Measurements from ENCODE around the gene IP6K2.

The IP6K2 gene

DNA sequence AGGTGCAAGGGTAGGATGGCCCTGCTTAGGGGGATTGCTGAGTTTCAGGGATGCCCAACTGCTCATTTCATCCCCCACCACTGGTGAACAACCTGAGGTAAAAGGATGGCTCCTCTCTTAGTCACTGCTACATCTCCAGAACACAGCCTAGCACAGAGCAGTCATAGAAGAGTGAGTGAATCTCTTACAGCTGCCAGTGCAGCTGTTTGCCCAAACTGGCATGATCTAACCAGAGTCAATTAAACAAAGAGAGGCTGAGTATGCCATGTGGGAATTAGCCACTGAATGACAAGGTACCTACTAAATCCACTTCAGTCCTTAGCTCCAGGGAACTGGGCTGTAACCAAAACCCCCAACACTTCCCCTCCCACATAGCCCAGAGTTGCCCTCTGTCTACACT, 24.5 kb downstream of the IP6K2 start:
- Mint-ChIP-seq H3K4me3 (no peak overlapping the region), H3K27ac (peak overlapping the region; percentile 15), H3K36me3 (ENCODE audit: low read depth) (peaks cover 66% of the 10 kb centered on the region), H3K9me3 (no peaks in the 10 kb centered on the region), H3K4me1 (peaks cover 20% of the 10 kb centered on the region), H3K27me3 (ENCODE audit: low read depth, poor library complexity) (no peaks in the 10 kb centered on the region)
- TF ChIP-seq, protein P1, sequence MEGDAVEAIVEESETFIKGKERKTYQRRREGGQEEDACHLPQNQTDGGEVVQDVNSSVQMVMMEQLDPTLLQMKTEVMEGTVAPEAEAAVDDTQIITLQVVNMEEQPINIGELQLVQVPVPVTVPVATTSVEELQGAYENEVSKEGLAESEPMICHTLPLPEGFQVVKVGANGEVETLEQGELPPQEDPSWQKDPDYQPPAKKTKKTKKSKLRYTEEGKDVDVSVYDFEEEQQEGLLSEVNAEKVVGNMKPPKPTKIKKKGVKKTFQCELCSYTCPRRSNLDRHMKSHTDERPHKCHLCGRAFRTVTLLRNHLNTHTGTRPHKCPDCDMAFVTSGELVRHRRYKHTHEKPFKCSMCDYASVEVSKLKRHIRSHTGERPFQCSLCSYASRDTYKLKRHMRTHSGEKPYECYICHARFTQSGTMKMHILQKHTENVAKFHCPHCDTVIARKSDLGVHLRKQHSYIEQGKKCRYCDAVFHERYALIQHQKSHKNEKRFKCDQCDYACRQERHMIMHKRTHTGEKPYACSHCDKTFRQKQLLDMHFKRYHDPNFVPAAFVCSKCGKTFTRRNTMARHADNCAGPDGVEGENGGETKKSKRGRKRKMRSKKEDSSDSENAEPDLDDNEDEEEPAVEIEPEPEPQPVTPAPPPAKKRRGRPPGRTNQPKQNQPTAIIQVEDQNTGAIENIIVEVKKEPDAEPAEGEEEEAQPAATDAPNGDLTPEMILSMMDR (IDR thresholded peaks at IDR 0.05) = no peak
- no peak for DNase-seq

DNA sequence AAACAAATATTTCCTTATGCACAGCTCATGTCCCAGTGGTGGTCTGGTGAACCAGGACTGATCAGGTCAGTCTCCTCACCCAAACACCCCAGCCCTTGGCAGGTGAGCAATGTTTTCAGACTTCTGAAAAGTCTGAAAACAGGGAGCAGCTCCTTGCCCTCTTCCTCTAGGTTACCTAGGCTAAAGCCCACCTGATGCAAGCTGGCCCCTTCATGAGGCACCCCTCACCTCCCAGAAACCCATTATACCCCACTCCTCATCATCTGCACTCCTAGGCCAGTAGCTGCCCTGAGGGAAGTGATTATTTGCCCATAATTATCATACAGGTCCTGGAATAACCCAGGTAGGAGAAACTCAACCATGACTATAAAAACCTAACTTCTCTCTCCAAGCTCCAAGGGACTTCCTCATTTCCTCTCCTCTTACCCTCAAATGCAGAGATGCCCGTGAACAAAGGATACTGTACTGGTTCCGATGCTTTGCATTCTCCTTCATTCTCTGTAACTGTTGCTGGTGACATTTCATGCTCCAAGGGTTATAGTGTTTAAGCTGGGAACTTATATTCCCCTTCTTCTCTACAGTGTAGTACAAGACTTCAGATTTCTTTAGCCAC, 26.1 kb downstream of the IP6K2 start:
- peaks cover 20% of the 10 kb centered on the region for H3K4me1 Mint-ChIP-seq
- TF ChIP-seq, protein P1 (IDR thresholded peaks at IDR 0.05) = no peak
- no peak for DNase-seq
- no peak overlapping the region for H3K27ac Mint-ChIP-seq
- H3K4me3 Mint-ChIP-seq = no peak overlapping the region
- H3K27me3 Mint-ChIP-seq (ENCODE audit: low read depth, poor library complexity) = peaks cover 2% of the 10 kb centered on the region
- no peaks in the 10 kb centered on the region for H3K9me3 Mint-ChIP-seq
- H3K36me3 Mint-ChIP-seq (ENCODE audit: low read depth) = peaks cover 59% of the 10 kb centered on the region

DNA sequence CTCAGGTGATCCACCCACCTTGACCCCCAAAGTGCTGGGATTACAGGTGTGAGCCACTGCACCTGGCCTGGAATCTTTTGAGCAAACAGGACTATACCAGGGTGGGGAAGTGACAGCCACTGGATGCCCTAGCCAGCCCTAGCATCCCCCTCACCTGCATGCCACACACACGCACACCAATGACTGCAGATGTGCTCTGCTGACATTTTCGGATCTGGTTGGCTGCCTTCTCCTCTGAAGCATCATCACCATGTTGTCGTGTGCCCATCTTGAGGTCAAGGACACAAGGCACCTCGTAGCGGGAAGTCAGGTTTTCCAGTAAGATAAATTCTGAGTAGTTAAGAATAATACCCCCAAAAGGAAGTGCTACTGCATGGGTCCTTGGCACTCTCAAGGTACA, 27.6 kb downstream of the IP6K2 start:
- Mint-ChIP-seq H3K4me1 (peaks cover 19% of the 10 kb centered on the region), H3K4me3 (no peak overlapping the region), H3K9me3 (no peaks in the 10 kb centered on the region), H3K27ac (no peak overlapping the region), H3K27me3 (ENCODE audit: low read depth, poor library complexity) (peaks cover 6% of the 10 kb centered on the region), H3K36me3 (ENCODE audit: low read depth) (peaks cover 48% of the 10 kb centered on the region)
- no peak for DNase-seq
- TF ChIP-seq, protein P1 (IDR thresholded peaks at IDR 0.05) = no peak

DNA sequence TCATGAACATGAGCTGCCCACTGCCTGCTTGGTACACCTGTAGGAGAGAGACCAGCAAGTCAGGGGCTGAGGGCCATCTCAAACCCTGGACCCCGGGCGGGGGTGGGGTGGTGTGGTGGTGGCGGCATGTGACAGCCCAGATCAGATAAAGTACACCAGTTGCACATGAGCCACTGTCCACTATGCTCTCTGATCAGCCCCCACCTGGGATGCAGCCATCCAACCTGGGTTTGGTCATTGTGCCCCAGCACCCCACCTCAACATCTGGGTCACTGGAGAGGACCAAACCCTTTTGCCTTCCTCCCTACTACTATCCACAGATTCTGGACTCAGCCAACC, 28.3 kb downstream of the IP6K2 start:
- no peak overlapping the region for H3K4me3 Mint-ChIP-seq
- peaks cover 6% of the 10 kb centered on the region for H3K27me3 Mint-ChIP-seq (ENCODE audit: low read depth, poor library complexity)
- TF ChIP-seq, protein P1 (IDR thresholded peaks at IDR 0.05) = no peak
- no peak for DNase-seq
- no peaks in the 10 kb centered on the region for H3K9me3 Mint-ChIP-seq
- H3K36me3 Mint-ChIP-seq (ENCODE audit: low read depth) = peaks cover 44% of the 10 kb centered on the region
- no peak overlapping the region for H3K27ac Mint-ChIP-seq
- H3K4me1 Mint-ChIP-seq = peaks cover 25% of the 10 kb centered on the region

DNA sequence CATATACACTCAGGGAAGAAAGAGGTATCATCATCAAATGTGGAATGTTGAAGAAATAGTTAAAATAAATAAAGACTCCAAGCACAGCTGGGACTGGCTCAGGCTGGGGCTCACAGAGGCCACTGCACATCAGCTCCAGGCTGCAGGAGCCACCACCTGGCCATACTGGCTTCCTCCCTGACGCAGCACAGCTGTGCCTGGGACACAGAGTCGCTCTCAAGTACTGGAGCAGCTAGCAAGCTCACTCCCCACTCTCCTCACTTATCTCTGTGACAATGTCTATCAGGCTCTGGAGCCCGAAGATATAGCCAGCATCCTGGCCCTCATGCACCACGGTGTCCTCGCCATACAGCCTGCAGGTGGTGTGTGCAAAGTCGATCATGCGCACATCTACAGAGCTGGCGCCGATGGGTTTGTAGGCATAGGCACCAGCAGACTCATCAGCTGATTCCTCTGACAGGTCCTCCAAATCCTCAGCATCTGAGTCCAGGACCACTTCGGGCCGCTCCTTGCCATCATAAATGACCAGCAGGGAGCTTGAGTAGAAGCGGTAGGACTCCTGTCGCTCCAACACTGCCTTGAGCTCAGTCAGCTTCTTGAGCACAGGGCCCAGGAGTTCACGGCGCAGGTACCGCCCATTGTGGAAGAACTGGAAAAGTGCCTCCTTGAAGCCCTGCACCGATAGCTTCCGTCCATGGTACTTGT, 28.8 kb downstream of the IP6K2 start:
- Mint-ChIP-seq H3K9me3 (no peaks in the 10 kb centered on the region), H3K27me3 (ENCODE audit: low read depth, poor library complexity) (peaks cover 6% of the 10 kb centered on the region), H3K4me1 (peaks cover 31% of the 10 kb centered on the region), H3K36me3 (ENCODE audit: low read depth) (peaks cover 41% of the 10 kb centered on the region), H3K27ac (no peak overlapping the region), H3K4me3 (no peak overlapping the region)
- no peak for DNase-seq
- TF ChIP-seq, protein P1 (IDR thresholded peaks at IDR 0.05) = no peak

DNA sequence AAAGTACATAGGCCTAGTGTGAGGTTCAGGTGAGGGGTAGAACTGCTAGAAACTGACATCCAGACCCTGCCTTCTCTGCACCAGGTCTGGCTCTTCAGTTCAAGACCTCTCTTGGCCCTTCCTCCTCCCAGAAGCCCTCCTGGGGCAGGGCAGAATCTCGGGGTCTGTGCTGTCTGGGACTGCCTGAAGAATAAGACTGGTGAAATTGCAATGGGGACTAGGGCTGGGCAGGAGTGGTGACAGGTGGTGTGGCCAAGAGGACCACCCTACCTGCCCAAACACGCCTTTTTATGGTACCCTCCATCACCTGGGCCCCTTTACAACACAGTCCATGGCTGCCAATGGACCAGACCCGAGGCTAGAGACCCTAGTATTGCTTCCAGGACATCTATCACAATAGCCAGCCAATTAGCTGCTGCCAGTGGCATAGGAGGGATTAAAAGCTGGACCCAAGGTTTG, 29.8 kb downstream of the IP6K2 start:
- H3K36me3 Mint-ChIP-seq (ENCODE audit: low read depth) = peaks cover 35% of the 10 kb centered on the region
- H3K9me3 Mint-ChIP-seq = no peaks in the 10 kb centered on the region
- TF ChIP-seq, protein P1 (IDR thresholded peaks at IDR 0.05) = no peak
- no peak overlapping the region for H3K4me3 Mint-ChIP-seq
- DNase-seq = no peak
- H3K27me3 Mint-ChIP-seq (ENCODE audit: low read depth, poor library complexity) = peaks cover 6% of the 10 kb centered on the region
- peaks cover 31% of the 10 kb centered on the region for H3K4me1 Mint-ChIP-seq
- peak overlapping the region; percentile 64 for H3K27ac Mint-ChIP-seq

Measured in nephron progenitor cell (in vitro differentiated cells).